ENCODE data around the gene MYO18B.

DNA sequence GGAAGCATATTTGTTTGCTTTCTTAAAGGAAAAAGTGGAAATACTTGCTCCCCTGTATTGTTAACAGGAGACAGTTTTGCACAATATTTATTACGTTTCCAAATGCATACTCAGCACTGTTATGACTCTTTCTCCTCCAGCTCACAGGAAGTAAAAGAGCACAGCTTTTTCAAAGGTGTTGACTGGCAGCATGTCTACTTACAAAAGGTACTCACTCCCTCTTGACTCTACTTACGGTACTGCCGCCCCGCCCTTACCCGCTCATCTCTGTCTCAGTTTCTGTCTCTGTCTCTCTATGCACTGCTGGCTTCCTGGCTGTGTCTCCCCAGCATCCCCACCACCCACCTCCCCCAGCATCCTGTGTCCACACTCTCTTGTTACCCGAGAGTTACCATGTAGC, 32.2 kb upstream of the MYO18B start:
- TF ChIP-seq, protein P1, sequence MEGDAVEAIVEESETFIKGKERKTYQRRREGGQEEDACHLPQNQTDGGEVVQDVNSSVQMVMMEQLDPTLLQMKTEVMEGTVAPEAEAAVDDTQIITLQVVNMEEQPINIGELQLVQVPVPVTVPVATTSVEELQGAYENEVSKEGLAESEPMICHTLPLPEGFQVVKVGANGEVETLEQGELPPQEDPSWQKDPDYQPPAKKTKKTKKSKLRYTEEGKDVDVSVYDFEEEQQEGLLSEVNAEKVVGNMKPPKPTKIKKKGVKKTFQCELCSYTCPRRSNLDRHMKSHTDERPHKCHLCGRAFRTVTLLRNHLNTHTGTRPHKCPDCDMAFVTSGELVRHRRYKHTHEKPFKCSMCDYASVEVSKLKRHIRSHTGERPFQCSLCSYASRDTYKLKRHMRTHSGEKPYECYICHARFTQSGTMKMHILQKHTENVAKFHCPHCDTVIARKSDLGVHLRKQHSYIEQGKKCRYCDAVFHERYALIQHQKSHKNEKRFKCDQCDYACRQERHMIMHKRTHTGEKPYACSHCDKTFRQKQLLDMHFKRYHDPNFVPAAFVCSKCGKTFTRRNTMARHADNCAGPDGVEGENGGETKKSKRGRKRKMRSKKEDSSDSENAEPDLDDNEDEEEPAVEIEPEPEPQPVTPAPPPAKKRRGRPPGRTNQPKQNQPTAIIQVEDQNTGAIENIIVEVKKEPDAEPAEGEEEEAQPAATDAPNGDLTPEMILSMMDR (IDR thresholded peaks at IDR 0.05; ENCODE audit: insufficient read depth, low read depth, low read length) = no peak
- no peak for TF ChIP-seq EZH2 (IDR thresholded peaks at IDR 0.05; ENCODE audit: insufficient read depth, low read length)

Measured in astrocyte (in vitro differentiated cells and primary cell).